C4-2B (cell line): ENCODE results near the gene PPP1R27.

Source experiments
- ZFX ChIP-seq: fragments of 450-650 bp; IDR thresholded peaks from 2 replicates; pipeline ENCODE4 v1.6.1; 2017
- TF ChIP-seq, protein P1 (sequence below): fragments of 450-650 bp; conservative IDR thresholded peaks from 2 replicates; pipeline ENCODE4 v1.5.1; 2017; ENCODE audit warnings: mild to moderate bottlenecking

- TF ChIP-seq, protein P1, sequence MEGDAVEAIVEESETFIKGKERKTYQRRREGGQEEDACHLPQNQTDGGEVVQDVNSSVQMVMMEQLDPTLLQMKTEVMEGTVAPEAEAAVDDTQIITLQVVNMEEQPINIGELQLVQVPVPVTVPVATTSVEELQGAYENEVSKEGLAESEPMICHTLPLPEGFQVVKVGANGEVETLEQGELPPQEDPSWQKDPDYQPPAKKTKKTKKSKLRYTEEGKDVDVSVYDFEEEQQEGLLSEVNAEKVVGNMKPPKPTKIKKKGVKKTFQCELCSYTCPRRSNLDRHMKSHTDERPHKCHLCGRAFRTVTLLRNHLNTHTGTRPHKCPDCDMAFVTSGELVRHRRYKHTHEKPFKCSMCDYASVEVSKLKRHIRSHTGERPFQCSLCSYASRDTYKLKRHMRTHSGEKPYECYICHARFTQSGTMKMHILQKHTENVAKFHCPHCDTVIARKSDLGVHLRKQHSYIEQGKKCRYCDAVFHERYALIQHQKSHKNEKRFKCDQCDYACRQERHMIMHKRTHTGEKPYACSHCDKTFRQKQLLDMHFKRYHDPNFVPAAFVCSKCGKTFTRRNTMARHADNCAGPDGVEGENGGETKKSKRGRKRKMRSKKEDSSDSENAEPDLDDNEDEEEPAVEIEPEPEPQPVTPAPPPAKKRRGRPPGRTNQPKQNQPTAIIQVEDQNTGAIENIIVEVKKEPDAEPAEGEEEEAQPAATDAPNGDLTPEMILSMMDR, result no peak
- TF ChIP-seq ZFX, result no peak
Measured at GRCh38 chr17:81840826-81841778, 6.3 kb upstream of the PPP1R27 start.
